Germinal center (tissue), 1 donor: ENCODE measurements around the gene CLIC5.
A peak's percentile ranks its signal among the peaks of the same experiment; 100 is the strongest.
"Not testable (repeated sequence)": the region's sequence is repeated elsewhere in the genome, so short reads cannot be mapped to it uniquely, and the experiment has no call there.

ENCODE experiments used
- DNase-seq: peaks from one replicate; pipeline ENCODE4 v3.0.0; 2012; ENCODE audit warnings: mixed read lengths, low spot score

The CLIC5 gene

DNA sequence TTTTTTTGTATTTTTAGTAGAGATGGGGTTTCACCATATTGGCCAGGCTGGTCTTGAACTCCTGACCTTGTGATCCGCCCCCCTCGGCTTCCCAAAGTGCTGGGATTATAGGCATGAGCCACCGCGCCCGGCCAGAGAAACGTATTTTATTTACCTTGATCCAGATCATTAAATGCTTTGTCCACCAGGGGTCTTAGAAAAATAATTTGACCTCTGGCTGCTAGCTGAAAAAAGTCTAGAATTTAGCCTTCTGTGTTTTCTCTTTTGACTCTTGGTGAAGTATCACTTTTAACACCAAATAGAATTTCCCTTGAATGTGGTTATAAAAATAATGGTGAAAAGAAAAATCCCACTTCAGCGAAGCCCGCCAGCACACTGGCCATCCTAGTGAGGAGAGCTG, 89.2 kb downstream of the CLIC5 start:
- not testable (repeated sequence) for DNase-seq

DNA sequence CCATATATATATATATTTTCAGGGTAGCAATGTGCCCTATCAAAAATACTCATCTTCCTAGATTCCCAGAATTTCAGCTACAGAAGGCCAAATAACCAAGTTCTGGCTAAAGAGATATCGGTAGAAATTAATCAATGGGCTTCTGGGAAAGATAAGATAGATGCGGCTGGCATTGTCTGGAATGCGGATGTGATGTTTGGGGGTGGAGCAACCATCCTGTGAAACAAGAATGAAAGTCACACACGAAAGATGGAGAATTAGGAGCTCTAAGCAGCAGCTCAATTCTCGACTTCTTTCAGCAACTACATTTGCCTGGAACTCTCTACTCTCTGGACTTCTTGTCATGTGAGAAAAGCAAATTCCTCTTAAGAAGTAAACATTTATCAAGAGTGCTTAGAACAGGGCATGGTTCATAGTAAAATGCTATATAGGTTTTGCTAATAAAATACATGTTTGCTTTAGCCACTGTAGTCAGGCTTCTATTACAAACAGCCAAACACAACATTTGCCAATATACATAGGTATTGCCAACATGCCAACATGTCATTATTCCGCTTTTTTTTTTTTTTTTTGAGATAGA, 90.8 kb downstream of the CLIC5 start:
- DNase-seq, result no peak

DNA sequence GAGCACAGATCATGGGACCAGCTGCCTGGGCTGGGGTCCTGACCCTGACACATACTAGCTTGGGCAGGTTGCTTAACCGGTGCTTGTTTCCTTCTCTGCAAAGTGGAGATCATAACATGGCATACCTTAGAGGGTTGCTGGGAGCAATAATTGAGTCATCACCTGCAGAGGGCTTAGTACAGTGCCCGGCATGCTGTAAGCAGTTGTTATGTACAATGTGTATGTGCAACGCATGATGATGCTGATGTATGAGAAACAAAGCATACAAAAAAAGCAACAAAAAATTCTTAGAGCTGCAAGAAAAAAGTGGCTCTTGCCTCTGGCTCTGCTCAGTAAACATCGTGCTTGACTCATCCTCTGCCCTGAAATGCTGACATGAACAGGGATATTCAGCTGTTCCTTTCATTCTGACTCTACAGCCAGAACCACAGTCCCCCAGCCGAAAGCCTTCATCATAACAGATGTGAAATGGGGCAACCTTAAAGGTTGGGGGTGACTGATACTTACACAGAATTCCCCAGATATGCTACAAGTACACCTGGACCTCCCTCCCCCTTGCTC, 91.7 kb downstream of the CLIC5 start:
- no peak for DNase-seq

- peak; percentile 31 for DNase-seq
Observed at GRCh38 chr6:45922728-45923351, 92.8 kb downstream of the CLIC5 start.

DNA sequence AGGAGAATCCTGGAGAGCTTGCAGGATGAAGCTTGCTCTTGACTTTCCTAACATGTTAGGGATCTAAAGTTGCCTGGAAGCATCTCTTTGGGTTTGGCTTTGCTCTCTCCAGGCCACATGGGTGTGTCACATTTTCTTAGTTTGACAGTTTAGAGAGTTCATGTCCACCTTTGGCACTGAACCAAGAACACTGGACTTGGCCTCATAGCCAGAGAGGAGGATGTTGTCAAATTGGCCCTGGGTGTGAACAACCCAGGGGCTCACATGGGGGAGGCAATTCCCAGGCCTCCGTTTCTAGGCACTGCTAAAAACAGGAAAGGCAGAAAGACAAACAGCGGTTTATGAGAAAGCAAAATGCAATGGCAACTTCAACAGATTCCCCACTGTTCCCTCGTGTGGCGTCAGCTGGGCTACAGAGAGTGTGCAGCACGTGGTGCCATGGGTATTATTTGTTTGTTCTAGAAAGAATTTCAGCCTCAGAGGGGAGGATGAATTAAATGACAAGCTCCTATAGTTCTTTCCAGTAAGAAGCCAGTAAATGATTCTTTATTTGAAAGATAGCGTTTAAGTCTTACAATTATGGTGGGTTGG, 93.9 kb downstream of the CLIC5 start:
- DNase-seq, result no peak

- no peak for DNase-seq
Observed at GRCh38 chr6:45920819-45921511, 94.7 kb downstream of the CLIC5 start.

- DNase-seq, result no peak
Observed at GRCh38 chr6:45917439-45917838, 98.2 kb downstream of the CLIC5 start.

DNA sequence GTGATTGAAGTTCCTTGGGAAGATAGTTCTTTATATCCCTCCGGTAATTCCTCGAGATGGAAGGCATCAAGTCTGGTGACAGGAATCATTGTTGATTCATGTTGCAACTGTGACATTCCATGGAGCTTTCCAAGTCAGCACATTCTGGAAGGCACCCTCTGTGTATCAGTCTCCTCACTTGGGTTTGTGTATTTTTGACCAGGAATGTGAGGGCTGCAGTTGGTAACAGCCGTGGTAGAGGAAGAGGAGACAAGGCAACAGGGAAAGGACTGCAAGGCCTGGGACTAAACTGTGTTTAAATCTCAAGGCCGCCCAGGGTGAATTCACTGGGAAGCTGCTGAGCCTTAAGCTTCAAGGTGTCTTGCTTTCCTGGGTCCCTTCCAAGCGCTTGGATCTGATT, 99.0 kb downstream of the CLIC5 start:
- DNase-seq, result no peak

- no peak for DNase-seq
Observed at GRCh38 chr6:45915780-45916468, 99.7 kb downstream of the CLIC5 start.

DNA sequence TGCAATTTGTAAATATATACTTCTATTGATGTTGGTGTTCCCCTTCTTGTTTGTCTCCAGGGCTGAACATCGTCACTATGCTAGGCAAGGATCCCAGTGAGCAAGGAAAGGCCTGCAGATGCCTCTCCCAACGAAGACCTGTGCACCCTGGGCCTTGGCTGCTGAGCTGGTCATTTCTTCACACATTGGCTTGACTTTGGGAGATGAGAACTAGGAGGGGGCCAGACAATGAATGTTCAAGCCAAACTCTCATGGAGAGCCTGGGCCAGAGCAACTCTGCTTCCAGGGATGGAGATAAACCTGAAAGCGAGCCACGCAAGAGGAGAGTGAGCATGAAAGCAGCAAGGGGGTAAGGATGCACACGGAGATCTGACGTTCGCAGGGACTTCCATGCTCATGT, 104.0 kb downstream of the CLIC5 start:
- DNase-seq, result no peak

GRCh38 chr6:45903959-45904358, 111.7 kb downstream of the CLIC5 start:
- DNase-seq, result no peak

- no peak for DNase-seq
Observed at GRCh38 chr6:45902984-45903383, 112.7 kb downstream of the CLIC5 start.

GRCh38 chr6:45901767-45902650, 113.7 kb downstream of the CLIC5 start:
- DNase-seq, result no peak

- no peak for DNase-seq
Observed at GRCh38 chr6:45900808-45901752, 114.6 kb downstream of the CLIC5 start.

DNA sequence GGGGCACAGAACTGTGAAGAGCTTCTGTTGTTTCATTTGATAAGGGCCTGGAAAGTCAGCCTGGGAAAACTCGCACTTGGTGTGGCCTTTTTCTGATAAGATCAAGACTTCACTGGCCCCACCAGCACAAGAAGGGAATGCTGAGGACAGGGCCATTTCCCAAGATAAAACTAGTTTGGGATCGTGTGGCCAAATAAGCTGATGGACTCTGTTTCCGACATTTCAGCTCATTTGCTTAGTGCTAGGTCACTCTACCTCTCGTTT, 116.0 kb downstream of the CLIC5 start:
- no peak for DNase-seq

DNA sequence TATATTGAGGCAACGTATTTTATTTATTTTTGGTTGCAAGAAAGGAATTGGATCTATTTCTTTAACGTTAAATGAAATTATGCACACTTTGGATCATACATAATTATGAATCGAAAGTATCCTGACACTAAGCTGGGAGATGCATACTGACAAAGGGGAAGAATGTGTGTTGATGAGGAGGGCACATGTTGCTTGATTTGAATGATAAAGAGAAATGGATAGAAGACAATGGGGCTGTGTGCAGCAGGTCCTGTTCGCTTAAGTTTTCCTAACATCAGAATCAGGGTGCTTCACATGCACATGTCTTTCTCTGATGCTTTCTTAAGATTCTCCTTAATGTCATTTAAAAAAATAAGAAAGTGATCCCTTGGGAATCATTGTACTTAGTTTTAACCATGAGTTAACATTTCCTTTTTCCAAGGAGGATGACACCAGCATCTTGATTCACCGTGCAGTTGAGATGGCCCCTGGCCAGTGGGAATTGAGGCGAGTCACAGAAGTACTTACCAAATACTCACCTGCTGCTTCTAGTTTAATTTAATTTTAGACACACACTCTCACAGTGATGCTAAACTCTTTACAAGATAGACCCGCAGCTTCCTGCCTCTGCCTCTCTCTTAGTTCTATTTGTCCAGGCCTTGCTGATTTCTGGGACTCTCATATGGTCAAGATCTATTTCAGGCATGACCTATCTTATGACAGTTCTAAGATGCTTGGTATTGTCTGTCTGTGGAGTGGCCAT, 116.5 kb downstream of the CLIC5 start:
- no peak for DNase-seq

GRCh38 chr6:45896783-45897441, 118.7 kb downstream of the CLIC5 start:
- no peak for DNase-seq

DNA sequence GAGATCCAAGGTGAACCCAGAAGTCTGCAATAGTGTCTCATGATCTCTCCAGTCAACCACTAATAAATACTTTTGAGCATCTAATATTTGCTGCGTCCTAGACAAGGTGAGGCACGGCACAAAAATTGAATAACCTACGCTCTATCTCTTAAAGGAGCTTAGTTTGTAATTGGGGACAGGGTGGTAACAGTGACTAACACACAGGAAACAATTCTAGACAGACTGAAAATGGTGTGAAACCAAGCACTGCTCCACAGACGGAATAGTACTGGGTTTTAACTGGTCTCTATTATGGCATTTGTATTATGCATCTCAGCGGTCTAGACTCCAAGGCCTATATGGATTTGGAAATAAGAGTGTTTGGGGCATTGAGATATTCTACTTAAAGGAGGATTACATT, 120.1 kb downstream of the CLIC5 start:
- no peak for DNase-seq

DNA sequence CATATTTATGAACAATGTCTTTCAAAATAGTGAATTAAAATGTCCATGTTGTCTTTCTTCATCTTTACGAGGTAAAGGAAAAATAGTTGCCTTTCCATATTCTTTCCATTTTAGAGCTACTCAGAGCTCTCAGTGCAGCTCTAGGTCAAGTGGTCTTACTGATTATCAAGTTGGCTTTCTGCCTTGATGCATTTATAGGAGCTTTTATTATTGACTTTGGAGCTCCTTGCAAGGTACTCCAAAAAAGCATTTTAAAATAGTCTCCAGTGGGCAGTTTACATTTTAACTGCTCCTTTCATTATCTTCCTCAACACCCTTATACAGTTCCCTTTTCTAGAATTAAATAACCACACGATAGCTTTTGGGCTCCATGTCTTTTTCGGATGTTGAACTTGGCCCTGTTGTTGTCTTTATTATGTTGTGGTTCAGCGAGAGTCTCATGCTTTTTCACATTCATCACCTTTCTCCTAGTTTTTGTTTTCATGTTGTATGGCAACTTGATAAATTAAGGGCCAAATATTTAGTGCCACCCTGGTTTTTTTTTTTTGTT, 122.9 kb downstream of the CLIC5 start:
- no peak for DNase-seq
